A549 (cell line): ENCODE measurements around the gene NINJ1.

ENCODE experiments used
- CHD2 ChIP-seq: fragments of 150-350 bp; IDR thresholded peaks from 2 replicates; pipeline ENCODE4 v1.6.1; 2014; ENCODE audit warnings: low read length; ENCODE audit not compliant: partially characterized antibody
- CTCF ChIP-seq: fragments of >200 bp; sonication (Bioruptor Twin); formaldehyde crosslinking; IDR thresholded peaks from 3 replicates; pipeline ENCODE4 v1.5.1; 2016
- ELK1 ChIP-seq: fragments of 150-350 bp; IDR thresholded peaks from 2 replicates; pipeline ENCODE4 v1.6.1; 2014; ENCODE audit warnings: low read depth, mild to moderate bottlenecking, low read length
- MAFK ChIP-seq: fragments of 450-650 bp; IDR thresholded peaks from 2 replicates; pipeline ENCODE4 v1.6.1; 2014; ENCODE audit not compliant: partially characterized antibody
- RFX5 ChIP-seq: fragments of 450-650 bp; IDR thresholded peaks from 2 replicates; pipeline ENCODE4 v1.7.1; 2014; ENCODE audit warnings: antibody characterized with exemption, mild to moderate bottlenecking, moderate library complexity
- RNF2 ChIP-seq: fragments of 200-600 bp; sonication (generic); IDR thresholded peaks from 2 replicates; pipeline ENCODE4 v1.6.1; 2016; ENCODE audit warnings: low read depth, mild to moderate bottlenecking, antibody characterized with exemption, moderate library complexity, borderline replicate concordance

- TF ChIP-seq CHD2: no peak
- TF ChIP-seq ELK1: no peak
- TF ChIP-seq MAFK: peak; percentile 58
- no peak for TF ChIP-seq CTCF
- TF ChIP-seq RNF2: no peak
- no peak for TF ChIP-seq RFX5
Measured at GRCh38 chr9:93116072-93116961, 17.7 kb downstream of the NINJ1 start.
